Adipocyte (in vitro differentiated cells): ENCODE measurements around the gene APLP1.
"Not testable (repeated sequence)": the region's sequence is repeated elsewhere in the genome, so short reads cannot be mapped to it uniquely, and the experiment has no call there.

Experiments used
- DNase-seq: peaks from one replicate; pipeline ENCODE4 v3.0.0-alpha.2; 2015; ENCODE audit warnings: low read depth
- H3K27me3 ChIP-seq: replicated peaks from 2 replicates; pipeline ENCODE4 v1.7.0; 2013; ENCODE audit warnings: mild to moderate bottlenecking, low read length, moderate library complexity; ENCODE audit not compliant: control insufficient read depth, insufficient read depth
- H3K36me3 ChIP-seq: 2 replicates; pipeline ENCODE4 v1.7.0; 2013; ENCODE audit warnings: low read length, mild to moderate bottlenecking, moderate library complexity; ENCODE audit not compliant: control insufficient read depth, insufficient read depth, severe bottlenecking
- H3K4me1 ChIP-seq: 2 replicates; pipeline ENCODE4 v1.7.0; 2013; ENCODE audit warnings: mild to moderate bottlenecking, low read length, moderate library complexity; ENCODE audit not compliant: control insufficient read depth, insufficient read depth
- H3K4me3 ChIP-seq: 2 replicates; pipeline ENCODE4 v1.7.0; 2013; ENCODE audit warnings: mild to moderate bottlenecking, low read length, moderate library complexity
- H3K9ac ChIP-seq: 2 replicates; pipeline ENCODE4 v1.7.0; 2013; ENCODE audit warnings: mild to moderate bottlenecking, low read length, moderate library complexity
- H3K9me3 ChIP-seq: 2 replicates; pipeline ENCODE4 v1.7.0; 2013; ENCODE audit warnings: mild to moderate bottlenecking, low read length, moderate library complexity; ENCODE audit not compliant: control insufficient read depth

Gene APLP1

DNA sequence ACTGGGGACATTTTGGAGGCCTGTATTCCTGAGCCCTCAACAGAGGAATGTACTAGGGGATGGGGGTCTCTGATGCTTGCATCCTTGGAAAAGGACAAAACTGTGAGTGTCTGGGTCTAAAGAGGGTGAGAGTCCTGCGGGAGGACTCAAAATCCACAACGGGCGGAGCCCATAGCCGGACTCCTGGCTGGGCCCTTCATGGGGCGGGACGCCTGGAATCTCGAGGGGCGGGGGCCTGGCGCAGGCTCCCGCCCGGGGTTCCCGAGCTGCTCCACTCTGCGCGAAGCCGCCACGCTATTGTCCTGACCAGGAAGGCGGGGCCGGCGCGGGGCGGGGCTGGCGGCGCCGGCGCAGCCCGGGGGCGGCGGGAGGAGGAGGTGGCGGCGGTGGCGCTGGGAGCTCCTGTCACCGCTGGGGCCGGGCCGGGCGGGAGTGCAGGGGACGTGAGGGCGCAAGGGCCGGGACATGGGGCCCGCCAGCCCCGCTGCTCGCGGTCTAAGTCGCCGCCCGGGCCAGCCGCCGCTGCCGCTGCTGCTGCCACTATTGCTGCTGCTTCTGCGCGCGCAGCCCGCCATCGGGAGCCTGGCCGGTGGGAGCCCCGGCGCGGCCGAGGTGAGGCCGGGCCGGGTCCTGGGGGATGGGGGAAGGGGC lies at the start of gene APLP1:
APLP1 (plus strand) TSS at position 403 of the 651 bp plus-strand sequence; CDS start at position 466, 63 bp downstream.
- H3K4me1 ChIP-seq: peaks cover 3% of the 10 kb centered on the region
- H3K36me3 ChIP-seq: no peaks in the 10 kb centered on the region
- peaks cover 56% of the 10 kb centered on the region for H3K27me3 ChIP-seq
- peak within 1 kb of the TSS; percentile 59 for H3K4me3 ChIP-seq
- H3K9me3 ChIP-seq: no peaks in the 10 kb centered on the region
- DNase-seq: peak; percentile 81
- H3K9ac ChIP-seq: no peak within 1 kb of the TSS

DNA sequence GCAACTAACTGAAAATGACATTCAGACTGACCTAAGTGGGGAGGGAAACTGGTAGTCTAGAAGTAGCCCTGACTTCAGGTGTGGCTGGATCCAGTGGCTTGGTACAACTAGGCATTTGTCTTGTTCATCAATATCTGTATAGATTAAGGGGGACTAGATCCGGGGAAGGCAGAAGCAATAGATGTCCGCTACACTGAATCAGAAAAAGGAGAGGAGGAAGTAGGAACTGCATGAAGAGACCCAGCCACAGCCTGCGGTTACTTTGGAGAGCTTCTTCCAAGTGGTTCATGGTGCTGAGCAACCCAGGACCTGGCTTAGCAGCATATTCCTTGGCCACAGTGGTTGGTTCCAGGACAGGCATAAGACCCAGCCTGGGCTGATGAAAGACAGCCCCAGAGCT lies 45.8 kb upstream of the APLP1 start:
- Histone ChIP-seq H3K9me3 (no peaks in the 10 kb centered on the region), H3K4me3 (no peak overlapping the region), H3K9ac (no peak overlapping the region), H3K36me3 (no peaks in the 10 kb centered on the region), H3K27me3 (peaks cover 28% of the 10 kb centered on the region), H3K4me1 (peaks cover 5% of the 10 kb centered on the region)
- no peak for DNase-seq

- H3K36me3 ChIP-seq: no peaks in the 10 kb centered on the region
- no peak overlapping the region for H3K9ac ChIP-seq
- DNase-seq: no peak
Observed at GRCh38 chr19:35824150-35824549, 44.2 kb upstream of the APLP1 start.

GRCh38 chr19:35828692-35829301 lies 39.6 kb upstream of the APLP1 start:
- peaks cover 28% of the 10 kb centered on the region for H3K27me3 ChIP-seq
- no peaks in the 10 kb centered on the region for H3K36me3 ChIP-seq
- H3K9ac ChIP-seq: no peak overlapping the region
- H3K4me1 ChIP-seq: no peaks in the 10 kb centered on the region
- H3K9me3 ChIP-seq: no peaks in the 10 kb centered on the region
- peak; percentile 81 for DNase-seq
- H3K4me3 ChIP-seq: no peak overlapping the region

More at GRCh38 chr19:35824150-35824549, 44.2 kb upstream of the APLP1 start:
- peaks cover 5% of the 10 kb centered on the region for H3K4me1 ChIP-seq
- no peaks in the 10 kb centered on the region for H3K9me3 ChIP-seq
- no peak overlapping the region for H3K4me3 ChIP-seq
- peaks cover 16% of the 10 kb centered on the region for H3K27me3 ChIP-seq

- H3K4me1 ChIP-seq: no peaks in the 10 kb centered on the region
- H3K9me3 ChIP-seq: no peaks in the 10 kb centered on the region
- H3K27me3 ChIP-seq: peaks cover 35% of the 10 kb centered on the region
- no peaks in the 10 kb centered on the region for H3K36me3 ChIP-seq
- no peak overlapping the region for H3K9ac ChIP-seq
- no peak overlapping the region for H3K4me3 ChIP-seq
- DNase-seq: no peak
Observed at GRCh38 chr19:35830986-35831385, 37.4 kb upstream of the APLP1 start.

DNA sequence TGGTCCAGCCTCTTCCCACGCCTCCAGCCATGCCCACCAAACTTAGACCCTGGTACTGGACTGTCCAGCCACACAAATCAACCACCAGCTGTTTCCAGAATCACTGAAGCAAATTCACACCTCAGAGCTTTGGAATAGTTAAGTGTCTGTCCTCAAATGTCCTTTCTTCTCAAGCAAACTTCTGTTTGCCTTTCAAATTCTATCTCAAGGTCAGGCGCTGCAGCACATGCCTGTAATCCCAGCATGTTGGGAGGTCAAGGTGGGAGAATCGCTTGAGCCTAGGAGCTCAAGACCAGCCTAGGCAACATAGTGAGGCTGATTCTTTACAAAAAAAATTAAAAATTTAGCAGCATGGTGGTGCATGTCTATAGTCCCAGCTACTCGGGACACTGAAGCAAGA lies 36.3 kb upstream of the APLP1 start:
- no peak for DNase-seq
- peaks cover 32% of the 10 kb centered on the region for H3K27me3 ChIP-seq
- no peak overlapping the region for H3K9ac ChIP-seq
- H3K4me1 ChIP-seq: no peaks in the 10 kb centered on the region
- H3K9me3 ChIP-seq: no peaks in the 10 kb centered on the region
- no peaks in the 10 kb centered on the region for H3K36me3 ChIP-seq
- H3K4me3 ChIP-seq: no peak overlapping the region

GRCh38 chr19:35833972-35834371 lies 34.4 kb upstream of the APLP1 start:
- H3K4me3 ChIP-seq: no peak overlapping the region
- no peak overlapping the region for H3K9ac ChIP-seq
- no peak for DNase-seq
- H3K9me3 ChIP-seq: peaks cover 5% of the 10 kb centered on the region
- H3K4me1 ChIP-seq: no peaks in the 10 kb centered on the region
- H3K27me3 ChIP-seq: peaks cover 32% of the 10 kb centered on the region
- no peaks in the 10 kb centered on the region for H3K36me3 ChIP-seq

DNA sequence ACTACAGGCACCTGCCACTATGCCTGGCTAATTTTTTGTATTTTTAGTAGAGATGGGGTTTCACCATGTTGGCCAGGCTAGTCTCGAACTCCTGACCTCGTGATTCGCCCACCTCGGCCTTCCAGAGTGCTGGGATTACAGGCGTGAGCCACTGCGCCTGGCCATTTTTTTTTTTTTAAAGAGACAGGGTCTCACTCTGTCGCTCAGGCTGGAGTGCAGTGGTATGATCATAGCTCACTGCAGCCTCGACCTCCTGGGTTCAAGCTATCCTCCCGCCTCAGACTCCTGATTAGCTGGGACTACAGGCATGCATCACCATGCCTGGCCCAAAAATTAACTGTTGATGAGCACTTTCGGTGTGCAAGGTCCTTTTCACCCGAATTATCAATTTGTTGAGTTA lies 32.3 kb upstream of the APLP1 start:
- H3K9ac ChIP-seq, DNase-seq, H3K4me1 ChIP-seq, H3K4me3 ChIP-seq, H3K36me3 ChIP-seq: not testable (repeated sequence)
- Histone ChIP-seq H3K9me3 (peaks cover 12% of the 10 kb centered on the region), H3K27me3 (peaks cover 27% of the 10 kb centered on the region)

GRCh38 chr19:35841961-35842595 lies 26.3 kb upstream of the APLP1 start:
- peaks cover 7% of the 10 kb centered on the region for H3K4me1 ChIP-seq
- peaks cover 52% of the 10 kb centered on the region for H3K27me3 ChIP-seq
- H3K9ac ChIP-seq: no peak overlapping the region

DNA sequence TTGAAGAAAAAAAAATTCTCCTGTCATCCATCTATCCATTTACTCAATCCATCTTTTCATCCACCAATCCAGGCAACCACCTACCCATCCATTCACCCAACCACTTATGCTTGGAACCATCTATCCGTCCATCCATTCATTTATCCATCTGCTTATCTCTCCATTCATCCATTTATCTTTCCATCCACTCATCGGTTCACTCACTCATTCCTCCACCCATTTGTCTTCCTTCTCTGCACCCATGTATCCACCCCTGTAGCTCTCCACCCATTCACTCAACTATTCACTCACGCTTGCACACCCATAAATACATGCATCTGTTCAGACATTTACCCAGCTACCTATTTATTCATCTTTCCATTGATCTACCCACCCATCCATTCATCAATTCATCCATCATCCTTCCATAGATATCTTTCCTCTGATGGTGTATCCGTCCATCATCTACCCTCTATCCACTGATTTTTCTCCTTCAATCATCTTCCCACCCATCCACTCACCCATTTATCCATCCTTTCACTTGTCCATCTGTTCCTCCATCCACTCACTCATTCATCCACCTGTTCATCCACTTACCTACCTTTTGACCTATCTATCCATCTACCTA lies 25.6 kb upstream of the APLP1 start:
- Histone ChIP-seq H3K36me3 (no peaks in the 10 kb centered on the region), H3K4me3 (no peak overlapping the region), H3K9me3 (peaks cover 23% of the 10 kb centered on the region), H3K4me1 (peaks cover 7% of the 10 kb centered on the region), H3K27me3 (peaks cover 52% of the 10 kb centered on the region), H3K9ac (no peak overlapping the region)
- DNase-seq: no peak

More at GRCh38 chr19:35841961-35842595, 26.3 kb upstream of the APLP1 start:
- H3K36me3 ChIP-seq: no peaks in the 10 kb centered on the region
- no peak overlapping the region for H3K4me3 ChIP-seq
- H3K9me3 ChIP-seq: peaks cover 23% of the 10 kb centered on the region
- DNase-seq: no peak
